NT2/D1 (cell line): ENCODE measurements around the gene PSMG2.

ENCODE experiments used
- SUZ12 ChIP-seq: IDR thresholded peaks from 2 replicates; pipeline ENCODE4 v1.6.1; 2011; ENCODE audit not compliant: insufficient read length, insufficient read depth; ENCODE audit errors: extremely low read depth
- YY1 ChIP-seq: IDR thresholded peaks from 2 replicates; pipeline ENCODE4 v1.6.1; 2011; ENCODE audit not compliant: insufficient read length, insufficient read depth
- ZNF274 ChIP-seq: IDR thresholded peaks from 2 replicates; pipeline ENCODE4 v1.6.1; 2011; ENCODE audit warnings: mild to moderate bottlenecking, low read depth, low read length

DNA sequence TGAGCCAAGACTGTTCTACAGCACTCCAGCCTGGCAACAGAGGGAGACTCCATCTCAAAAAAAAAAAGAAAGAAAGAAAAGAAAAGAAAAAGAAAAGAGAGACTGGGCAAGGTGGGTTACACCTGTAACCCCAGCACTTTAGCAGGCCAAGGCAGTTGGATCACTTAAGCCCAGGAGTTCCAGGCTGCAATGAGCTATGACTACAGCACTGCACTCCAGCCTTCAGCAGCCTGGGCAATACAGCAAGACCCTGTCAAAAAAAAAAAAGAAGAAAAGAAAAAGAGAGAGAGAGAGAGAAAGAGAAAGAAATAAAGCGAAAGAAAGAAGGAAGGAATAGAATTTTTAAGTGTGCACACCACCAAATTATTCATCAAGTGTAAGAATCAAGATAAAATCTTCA is 47.9 kb upstream of the PSMG2 start:
- TF ChIP-seq ZNF274 (no peak), YY1 (no peak), SUZ12 (no peak)
